H1 (cell line): ENCODE results near the gene ZBTB20. TPM values are rescaled to one million over a fixed set of nuclear protein-coding genes. Genes with fewer than 3 reads are reported as not detected.

Experiments used
- CTCF ChIA-PET: fragments of 300-600 bp; sonication (Branson Sonifier 250); formaldehyde crosslinking; loops from one replicate; lab custom pipeline; 2021; ENCODE audit not compliant: partially characterized antibody; lab: Charles Lee
- POLR2A ChIA-PET: fragments of 300-600 bp; sonication (Branson Sonifier 250); formaldehyde crosslinking; loops from one replicate; lab custom pipeline; 2021; ENCODE audit warnings: inconsistent platforms; ENCODE audit not compliant: partially characterized antibody; lab: Charles Lee
- DNase-seq, 2 experiments: peaks; one replicate each; pipeline versions ENCODE4 v3.0.0 to v3.0.0-alpha.2; 2010 to 2022; ENCODE audit warnings: low spot score in 2 of 2, low read depth in 1 of 2, mixed read lengths in 1 of 2
- FAIRE-seq: peaks from 2 replicates; lab custom pipeline; 2011; peaks lifted over from hg19 to GRCh38; lab: Jason Lieb, UNC
- H2AFZ ChIP-seq: 2 replicates; pipeline ENCODE4 v1.8.1; 2012; ENCODE audit warnings: low read length, inconsistent platforms
- H2AK5ac ChIP-seq: 2 replicates; pipeline ENCODE4 v1.6.1; 2013; ENCODE audit warnings: low read depth, low read length
- H2BK120ac ChIP-seq: replicated peaks from 2 replicates; pipeline ENCODE3; 2013; ENCODE audit warnings: low read depth, low read length, inconsistent platforms
- H2BK12ac ChIP-seq: 2 replicates; pipeline ENCODE4 v1.6.1; 2013; ENCODE audit warnings: low read depth, low read length
- H2BK15ac ChIP-seq: 2 replicates; pipeline ENCODE4 v1.6.1; 2013; ENCODE audit warnings: low read length
- H2BK20ac ChIP-seq: 2 replicates; pipeline ENCODE4 v1.6.1; 2013; ENCODE audit warnings: low read length
- H2BK5ac ChIP-seq: 2 replicates; pipeline ENCODE4 v1.6.1; 2013; ENCODE audit warnings: low read depth, low read length
- H3K14ac ChIP-seq: 2 replicates; pipeline ENCODE4 v1.6.1; 2013; ENCODE audit warnings: inconsistent platforms; ENCODE audit not compliant: insufficient read length
- H3K18ac ChIP-seq: 2 replicates; pipeline ENCODE4 v1.6.1; 2013; ENCODE audit warnings: low read length; ENCODE audit errors: extremely low read depth
- H3K23ac ChIP-seq: 2 replicates; pipeline ENCODE4 v1.6.1; 2013; ENCODE audit warnings: inconsistent platforms; ENCODE audit not compliant: insufficient read length
- H3K23me2 ChIP-seq: 2 replicates; pipeline ENCODE4 v1.6.1; 2013; ENCODE audit warnings: low read depth, low read length
- H3K27ac ChIP-seq: 2 replicates; pipeline ENCODE4 v1.6.1; 2011; ENCODE audit warnings: low read depth, low read length, inconsistent platforms
- H3K27me3 ChIP-seq, 4 experiments: replicated peaks in 1 of 4; 1 replicate in 1 of 4; 2 replicates in 3 of 4; pipeline versions ENCODE4 v1.6.1 to v1.8.1; 2011 to 2013; ENCODE audit warnings: low read length in 3 of 4, mild to moderate bottlenecking in 3 of 4, inconsistent platforms in 2 of 4, mixed read lengths in 2 of 4, moderate library complexity in 1 of 4; ENCODE audit not compliant: control insufficient read depth in 3 of 4, insufficient read depth in 3 of 4; ENCODE audit errors: extremely low read depth in 1 of 4
- H3K36me3 ChIP-seq, 4 experiments: 2 replicates each; pipeline versions ENCODE4 v1.6.1 to v1.8.1; 2011 to 2013; ENCODE audit warnings: mild to moderate bottlenecking in 4 of 4, low read length in 3 of 4, moderate library complexity in 2 of 4, control low read depth in 1 of 4, inconsistent platforms in 1 of 4; ENCODE audit not compliant: insufficient read depth in 4 of 4, control insufficient read depth in 2 of 4
- H3K4ac ChIP-seq: replicated peaks from 2 replicates; pipeline ENCODE3; 2013; ENCODE audit warnings: low read length, low read depth, mixed read lengths, inconsistent platforms; ENCODE audit not compliant: insufficient read length
- H3K4me1 ChIP-seq, 4 experiments: replicated peaks in 1 of 4; 1 replicate in 1 of 4; 2 replicates in 3 of 4; pipeline versions ENCODE4 v1.6.1 to v1.8.1; 2011 to 2013; ENCODE audit warnings: low read length in 3 of 4, inconsistent platforms in 2 of 4, mixed read lengths in 1 of 4; ENCODE audit not compliant: insufficient read depth in 4 of 4, control insufficient read depth in 3 of 4
- H3K4me2 ChIP-seq, 2 experiments: 2 replicates each; pipeline versions ENCODE4 v1.6.1 to v1.8.1; 2011 to 2013; ENCODE audit warnings: low read depth in 2 of 2, low read length in 2 of 2, control low read depth in 1 of 2, inconsistent platforms in 1 of 2, mild to moderate bottlenecking in 1 of 2; ENCODE audit not compliant: insufficient read depth in 1 of 2
- H3K4me3 ChIP-seq, 4 experiments: fragments of 200-600, 300-600 bp in 1 of 4; sonication (generic), shearing (Covaris generic), sonication (Bioruptor Twin) in 1 of 4; 2 replicates each; pipeline versions ENCODE4 v1.5.1 to v1.8.1; 2011 to 2016; ENCODE audit warnings: low read length in 4 of 4, low read depth in 3 of 4, control low read depth in 2 of 4, inconsistent platforms in 2 of 4, mild to moderate bottlenecking in 2 of 4, mixed read lengths in 1 of 4, moderate library complexity in 1 of 4; ENCODE audit not compliant: insufficient read depth in 2 of 4; ENCODE audit errors: extremely low read depth in 1 of 4
- H3K56ac ChIP-seq: replicated peaks from 2 replicates; pipeline ENCODE3; 2013; ENCODE audit warnings: low read depth, mild to moderate bottlenecking, mixed read lengths, low read length, inconsistent platforms; ENCODE audit not compliant: insufficient read length
- H3K79me1 ChIP-seq: 2 replicates; pipeline ENCODE4 v1.6.1; 2013; ENCODE audit warnings: low read depth, low read length, control low read depth
- H3K79me2 ChIP-seq, 2 experiments: 2 replicates each; pipeline versions ENCODE4 v1.6.1 to v1.8.1; 2012 to 2013; ENCODE audit warnings: low read length in 2 of 2, mild to moderate bottlenecking in 2 of 2, inconsistent platforms in 1 of 2; ENCODE audit not compliant: insufficient read depth in 2 of 2, control insufficient read depth in 1 of 2
- H3K9ac ChIP-seq, 4 experiments: replicated peaks in 1 of 4; 1 replicate in 1 of 4; 2 replicates in 3 of 4; pipeline versions ENCODE4 v1.6.1 to v1.8.1; 2011 to 2013; ENCODE audit warnings: low read depth in 3 of 4, low read length in 3 of 4, control low read depth in 2 of 4, mild to moderate bottlenecking in 2 of 4, moderate library complexity in 2 of 4, inconsistent platforms in 1 of 4; ENCODE audit errors: extremely low read depth in 1 of 4
- H3K9me3 ChIP-seq, 2 experiments: 2 replicates each; pipeline versions ENCODE4 v1.6.1 to v1.8.1; 2012 to 2013; ENCODE audit warnings: mild to moderate bottlenecking in 2 of 2, moderate library complexity in 2 of 2, control low read depth in 1 of 2, inconsistent platforms in 1 of 2, low read depth in 1 of 2, low read length in 1 of 2, mixed read lengths in 1 of 2; ENCODE audit not compliant: insufficient read depth in 2 of 2
- H4K20me1 ChIP-seq, 2 experiments: replicated peaks in 1 of 2; 2 replicates each; pipeline versions ENCODE3 to v1.8.1; 2011 to 2013; ENCODE audit warnings: inconsistent platforms in 2 of 2, low read length in 2 of 2, mild to moderate bottlenecking in 1 of 2; ENCODE audit not compliant: insufficient read depth in 2 of 2, control insufficient read depth in 1 of 2
- H4K5ac ChIP-seq: 2 replicates; pipeline ENCODE4 v1.6.1; 2013; ENCODE audit warnings: low read length, low read depth, mixed read lengths, inconsistent platforms; ENCODE audit not compliant: insufficient read length
- H4K8ac ChIP-seq: 2 replicates; pipeline ENCODE4 v1.8.0; 2013; ENCODE audit warnings: mild to moderate bottlenecking, moderate library complexity, low read length, inconsistent platforms; ENCODE audit not compliant: insufficient read depth; ENCODE audit errors: extremely low read depth
- H4K91ac ChIP-seq: replicated peaks from 2 replicates; pipeline ENCODE3; 2013; ENCODE audit warnings: low read length, mixed read lengths, inconsistent platforms; ENCODE audit not compliant: insufficient read length
- CBX5 ChIP-seq: fragments of 300-800, 300-1000 bp; sonication (generic); IDR thresholded peaks from 2 replicates; pipeline ENCODE4 v1.7.1; 2016; ENCODE audit warnings: antibody characterized with exemption, low read length, low read depth
- POU5F1 ChIP-seq: IDR thresholded peaks from 2 replicates; pipeline ENCODE4 v1.6.1; 2011; ENCODE audit warnings: low read depth, mild to moderate bottlenecking, low read length, moderate library complexity
- SP1 ChIP-seq: IDR thresholded peaks from 2 replicates; pipeline ENCODE4 v1.6.1; 2011; ENCODE audit warnings: low read depth, low read length
- TCF12 ChIP-seq: IDR thresholded peaks from 2 replicates; pipeline ENCODE4 v1.6.1; 2011; ENCODE audit warnings: low read depth, mild to moderate bottlenecking, low read length
- WGBS, 2 experiments: shearing (Covaris generic) in 1 of 2; methylation state at CpG; one replicate each; pipeline versions ENCODE4 v1.1.6 to v1.1.7; 2013 to 2015; ENCODE audit warnings: low lambda C conversion rate in 2 of 2, mixed read lengths in 2 of 2, inconsistent platforms in 1 of 2, low coverage in 1 of 2, missing lambda C conversion rate in 1 of 2; ENCODE audit not compliant: insufficient replicate concordance in 2 of 2, insufficient coverage in 1 of 2, insufficient read length in 1 of 2; ENCODE audit errors: extremely low coverage in 1 of 2, missing lambda C conversion rate in 1 of 2; 5-methylcytosine and 5-hydroxymethylcytosine counted together
- polyA plus RNA-seq, 7 experiments: library from polyadenylated mRNA; depleted of rRNA in 3 of 7; stranded (reverse) in 5 of 7; unstranded in 2 of 7; fragments of >200 nt in 5 of 7; fragments of 200-250 nt in 2 of 7; gene quantifications; 1 replicate in 5 of 7; 2 replicates in 1 of 7; 4 replicates in 1 of 7; pipeline versions ENCODE4 v1.2.1 to v1.2.3, GENCODE V29; 2011 to 2013; ENCODE audit warnings: missing spikeins in 2 of 7, mixed read lengths in 2 of 7
- total RNA-seq: library from RNA; stranded (reverse); fragmentation: NEBNext Ultra II Directional; extraction: Animal tissue kit (Norgen Biotek cat#: 25700); gene quantifications from 2 replicates; pipeline ENCODE4 v1.2.1, GENCODE V29; 2021

The ZBTB20 gene
- total and polyA plus RNA-seq, 2 of the 8 experiments (the other 6 are each of a cell fraction or from before 2014, with no cell fraction given): 0.35 to 1.3 TPM

- Histone ChIP-seq H4K8ac (no peak overlapping the region), H3K9me3 (no peaks in the 10 kb centered on the region; a peak in 1 of 4 replicates), H3K79me1 (no peaks in the 10 kb centered on the region), H2BK12ac (0 out of 2 replicates have a peak overlapping the region, but pooled peaks have one; percentile 10), H4K91ac (peak overlapping the region; percentile 14), H3K23me2 (no peaks in the 10 kb centered on the region), H3K4me1 (peaks cover 7 to 18% (median 12%) of the 10 kb centered on the region in 4 experiments), H3K9ac (no peak overlapping the region), H2BK15ac (no peak overlapping the region), H3K79me2 (no peaks in the 10 kb centered on the region), H3K56ac (no peak overlapping the region), H3K23ac (no peak overlapping the region), H4K20me1 (no peaks in the 10 kb centered on the region), H3K4me2 (peak overlapping the region; percentile 28 to 39; a peak in 3 of 4 replicates), H3K18ac (peak overlapping the region; percentile 64; the same call in 1 of the 2 replicates), H2BK120ac (peak overlapping the region; percentile 30), H2AK5ac (no peak overlapping the region), H2BK20ac (peak overlapping the region; percentile 73; the same call in 1 of the 2 replicates), H2BK5ac (peak overlapping the region; percentile 35; the same call in 1 of the 2 replicates), H4K5ac (peak overlapping the region; percentile 14), H3K36me3 (no peaks in the 10 kb centered on the region), H3K4me3 (peak overlapping the region in 1 of 4 experiments; percentile 25; a peak in 2 of 8 replicates), H3K14ac (no peak overlapping the region), H3K27me3 (no peaks in the 10 kb centered on the region), H2AFZ (no peak overlapping the region), H3K4ac (no peak overlapping the region), H3K27ac (no peak overlapping the region)
- CTCF ChIA-PET: interaction anchor here (0.7 to 3.1 kb wide), 5 partner anchors 9 to 64 kb away, joined by 4 to 19 read pairs (median 6); no protein-coding TSS in a partner anchor
- FAIRE-seq: peak; percentile 97
- 14% methylated on average over 4 of the region's 4 CpGs; no CpG with 5 or more reads in 1 of the 2 experiments for WGBS, 2 experiments
- DNase-seq: peak in 1 of 2 experiments; percentile 19
- POLR2A ChIA-PET: interaction anchor here (0.7 to 1.0 kb wide), 2 partner anchors 10 to 182 kb away, joined by 3 to 4 read pairs; no protein-coding TSS in a partner anchor
- TF ChIP-seq POU5F1 (0 out of 2 replicates have a peak, but pooled peaks have one; percentile 71), CBX5 (no peak), TCF12 (no peak), SP1 (peak; percentile 60; the same call in 1 of the 2 replicates)
Observed at GRCh38 chr3:114356066-114356465, 791.0 kb downstream of the ZBTB20 start.
